ENCODE data around the gene ERFL.

GRCh38 chr19:41918095-41918494 is 10.2 kb downstream of the ERFL start:
- TF ChIP-seq ZNF274 (IDR thresholded peaks at IDR 0.05; ENCODE audit: low read length) (no peak), ZNF274 (tag by site-specific recombination; IDR thresholded peaks at IDR 0.05; ENCODE audit: borderline replicate concordance) (peak; percentile 9; the same call in 1 of the 2 replicates), ZBTB11 (tag by site-specific recombination; conservative IDR thresholded peaks at IDR 0.05; ENCODE audit: low read depth) (no peak)
